GM19467 (cell line): Measurements from ENCODE around the gene ACVR1.
"Not testable (repeated sequence)": the region's sequence is repeated elsewhere in the genome, so short reads cannot be mapped to it uniquely, and the experiment has no call there.

Source experiments
- ATAC-seq: cut with Tn5 transposase; IDR thresholded peaks from one replicate; pipeline ENCODE4 v1.9.1; 2021; ENCODE audit warnings: mild to moderate bottlenecking, moderate library complexity; ENCODE audit not compliant: unreplicated experiment

ACVR1 gene

GRCh38 chr2:157769856-157770255, 106.3 kb downstream of the ACVR1 start:
- no peak for ATAC-seq

DNA sequence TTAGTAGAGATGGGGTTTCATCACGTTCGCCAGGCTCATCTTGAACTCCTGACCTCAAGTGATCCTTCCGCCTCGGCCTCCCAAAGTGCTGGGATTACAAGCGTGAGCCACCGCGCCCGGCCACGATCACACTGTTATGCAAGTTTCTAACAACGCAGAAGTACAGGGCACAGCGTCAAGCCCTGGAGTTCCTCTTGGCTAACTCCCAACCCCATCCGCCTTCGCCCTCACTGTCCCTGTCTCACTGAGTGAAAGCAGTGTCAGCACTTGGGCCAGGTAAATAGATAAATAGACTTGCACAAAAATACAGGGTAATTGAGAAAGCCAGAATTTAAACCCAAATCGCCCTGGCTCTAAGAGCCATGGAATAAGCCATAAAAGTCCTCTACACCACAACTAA, 111.7 kb downstream of the ACVR1 start:
- no peak for ATAC-seq

DNA sequence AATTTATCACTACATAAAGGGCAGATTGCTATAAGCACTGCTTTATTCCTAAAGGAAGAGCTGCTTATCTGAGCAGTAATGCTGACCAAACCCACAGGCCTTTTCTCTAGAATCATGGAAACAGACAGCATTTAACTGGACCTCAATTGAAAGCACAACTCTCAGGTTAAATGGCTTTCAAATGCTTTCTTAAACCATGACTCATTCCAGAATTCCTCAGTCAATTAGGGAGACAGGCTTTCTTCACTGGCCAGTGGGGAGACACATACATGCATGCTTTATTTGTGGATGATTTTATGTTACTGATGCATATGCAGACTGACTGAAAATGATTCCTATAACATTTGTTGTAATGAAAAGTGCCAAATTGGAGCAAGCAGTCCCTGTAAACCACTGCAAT, 114.6 kb downstream of the ACVR1 start:
- no peak for ATAC-seq

DNA sequence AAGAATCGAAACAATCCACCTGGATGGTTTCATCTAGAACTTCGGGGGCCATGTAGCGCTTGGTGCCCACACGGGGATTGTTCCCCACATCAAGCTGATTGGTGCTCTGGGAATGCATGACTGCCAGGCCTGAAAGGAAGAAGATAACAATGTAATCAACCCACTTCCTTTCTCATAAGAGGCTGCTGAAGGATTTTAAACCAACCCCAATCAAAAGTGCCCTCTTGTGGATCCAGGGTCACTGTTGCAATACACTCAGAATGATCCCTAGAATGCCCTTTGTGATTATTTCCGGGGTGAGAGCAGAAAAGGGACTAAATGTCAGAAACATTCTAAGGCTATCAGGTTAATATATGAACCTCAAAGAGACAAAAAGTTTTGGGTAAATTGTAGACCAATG, 115.2 kb downstream of the ACVR1 start:
- no peak for ATAC-seq

DNA sequence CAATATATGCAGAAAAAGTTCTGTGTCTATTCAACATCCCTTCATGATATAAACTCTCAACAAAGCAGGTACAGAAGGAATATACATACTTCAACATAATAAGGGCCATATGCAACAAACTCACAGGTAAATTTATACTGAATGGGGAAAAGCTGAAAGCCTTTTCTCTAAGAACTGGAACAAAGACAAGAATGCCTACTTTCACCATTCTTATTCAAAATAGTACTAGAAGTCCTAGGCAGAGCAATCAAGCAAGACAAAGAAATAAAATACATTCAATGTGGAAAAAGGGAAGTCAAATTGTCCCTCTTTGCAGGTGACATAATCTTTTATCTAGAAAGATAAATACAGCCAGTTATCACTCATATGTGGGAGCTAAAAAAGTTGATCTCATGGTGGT, 116.3 kb downstream of the ACVR1 start:
- ATAC-seq: no peak

DNA sequence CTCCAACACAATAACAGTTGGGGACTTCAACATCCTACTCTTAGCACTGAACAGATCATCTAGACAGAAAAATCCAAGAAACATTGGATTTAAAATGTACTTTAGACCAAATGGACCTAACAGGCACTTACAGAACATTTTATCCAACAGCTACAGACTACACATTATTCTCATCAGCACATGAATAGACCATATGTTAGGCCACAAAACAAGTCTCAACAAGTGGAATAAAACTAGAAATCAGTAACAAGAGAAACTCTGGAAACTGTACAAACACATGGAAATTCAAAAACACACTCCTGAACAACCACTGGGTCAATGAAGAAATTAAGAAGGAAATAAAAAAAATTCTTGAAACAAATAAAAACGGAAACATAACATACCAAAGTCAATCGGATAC, 117.5 kb downstream of the ACVR1 start:
- no peak for ATAC-seq

GRCh38 chr2:157757500-157757899, 118.6 kb downstream of the ACVR1 start:
- no peak for ATAC-seq

DNA sequence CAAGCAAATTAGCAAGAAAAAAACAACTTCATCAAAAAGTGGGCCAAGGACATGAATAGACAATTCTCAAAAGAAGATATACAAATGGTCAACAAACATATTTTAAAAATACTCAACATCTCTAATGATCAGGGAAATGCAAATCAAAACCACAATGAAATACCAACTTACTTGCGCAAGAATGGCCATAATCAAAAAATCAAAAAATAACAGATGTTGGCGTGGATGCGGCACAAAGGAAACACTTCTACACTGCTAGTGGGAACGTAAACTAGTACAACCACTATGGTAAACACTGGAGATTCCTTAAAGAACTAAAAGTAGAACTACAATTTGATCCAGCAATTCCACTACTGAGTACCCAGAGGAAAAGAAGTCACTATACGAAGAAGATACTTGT, 119.7 kb downstream of the ACVR1 start:
- ATAC-seq: not testable (repeated sequence)

DNA sequence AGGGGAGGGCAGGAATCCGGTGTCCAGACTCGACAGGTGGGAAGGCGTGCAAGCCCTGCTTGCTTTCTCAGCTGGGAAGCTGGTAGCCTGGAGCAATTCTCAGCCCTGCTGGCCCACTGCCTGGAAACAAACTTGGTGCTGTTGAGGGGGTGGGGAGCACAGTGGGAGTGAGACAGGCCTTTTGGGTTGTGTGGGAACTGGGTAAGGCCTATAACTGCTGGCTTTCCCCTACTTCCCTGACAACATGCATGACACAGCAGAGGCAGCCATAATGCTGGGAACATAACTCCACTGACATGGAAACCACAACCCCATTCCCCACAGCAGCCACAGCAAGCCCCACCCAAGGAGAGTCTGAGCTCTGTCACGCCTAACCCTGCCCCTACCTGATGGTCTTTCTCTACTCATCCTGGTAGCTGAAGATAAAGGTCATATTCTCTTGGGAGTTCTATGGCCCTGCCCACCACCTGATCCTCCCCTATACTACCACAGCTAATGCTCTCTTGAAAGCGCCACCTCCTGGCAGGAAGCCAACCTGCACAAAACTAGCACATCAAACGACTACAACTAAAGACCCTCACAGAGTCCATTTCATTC, 124.6 kb downstream of the ACVR1 start:
- ATAC-seq: no peak

DNA sequence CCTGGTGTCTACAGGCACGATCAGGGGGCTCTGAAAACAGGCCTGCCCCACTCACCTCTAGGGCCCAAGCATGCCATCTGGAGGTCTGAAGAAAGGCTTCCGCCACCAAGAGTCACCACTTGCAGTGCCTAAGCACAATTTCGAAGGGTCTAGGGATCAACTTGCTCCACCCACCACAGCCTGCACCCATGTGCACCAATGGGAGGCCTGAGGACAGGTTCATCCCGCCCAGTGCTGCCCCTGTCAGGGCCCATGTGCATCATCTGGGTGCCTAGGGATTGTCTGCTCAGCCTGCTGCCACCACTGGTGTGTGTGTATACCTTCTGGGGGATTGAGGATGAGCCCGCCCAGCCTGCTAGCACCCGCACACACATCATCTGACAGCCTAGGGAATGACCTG, 126.4 kb downstream of the ACVR1 start:
- no peak for ATAC-seq

- ATAC-seq: no peak
These were observed 127.6 kb downstream of the ACVR1 start for GRCh38 chr2:157748371-157749142.

DNA sequence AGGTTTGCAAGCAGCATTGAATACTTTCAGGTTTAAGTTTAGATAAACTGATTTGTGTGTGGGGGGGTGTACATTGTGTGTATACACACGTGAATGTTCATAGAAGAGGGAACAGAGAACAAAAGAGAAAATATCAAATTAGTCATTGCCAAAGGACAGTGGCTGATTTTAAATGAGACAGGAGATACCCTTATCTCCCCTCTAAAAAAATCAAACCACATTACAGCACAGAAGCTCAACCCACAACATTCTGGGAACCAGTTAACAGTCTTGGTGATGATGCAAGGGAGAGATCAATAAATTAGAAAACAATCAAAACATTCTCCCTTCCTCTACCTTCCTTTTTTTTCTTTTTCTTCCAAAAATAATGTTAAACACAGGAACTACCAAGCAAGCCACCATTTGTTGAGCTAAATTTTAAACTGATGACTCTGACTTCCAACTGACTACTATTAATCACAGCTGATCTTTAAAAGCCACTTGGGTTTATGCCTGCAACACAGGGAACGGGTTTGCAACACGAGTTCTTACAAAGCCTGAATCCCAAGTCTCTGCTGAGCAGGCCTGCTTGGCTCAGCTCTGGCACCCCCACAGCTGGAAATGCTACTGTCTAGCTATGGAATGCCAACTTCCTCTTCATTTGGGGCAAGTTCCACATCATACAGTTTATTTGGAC, 128.3 kb downstream of the ACVR1 start:
- no peak for ATAC-seq

GRCh38 chr2:157747280-157747679, 128.8 kb downstream of the ACVR1 start:
- ATAC-seq: no peak

- no peak for ATAC-seq
These were observed 129.7 kb downstream of the ACVR1 start for GRCh38 chr2:157746234-157746950.

GRCh38 chr2:157744571-157745076, 131.5 kb downstream of the ACVR1 start:
- no peak for ATAC-seq

- peak; percentile 48 for ATAC-seq
These were observed 133.1 kb downstream of the ACVR1 start for GRCh38 chr2:157743051-157743450.

GRCh38 chr2:157741819-157742484, 134.2 kb downstream of the ACVR1 start:
- ATAC-seq: no peak

- no peak for ATAC-seq
These were observed 138.5 kb downstream of the ACVR1 start for GRCh38 chr2:157737656-157738055.

DNA sequence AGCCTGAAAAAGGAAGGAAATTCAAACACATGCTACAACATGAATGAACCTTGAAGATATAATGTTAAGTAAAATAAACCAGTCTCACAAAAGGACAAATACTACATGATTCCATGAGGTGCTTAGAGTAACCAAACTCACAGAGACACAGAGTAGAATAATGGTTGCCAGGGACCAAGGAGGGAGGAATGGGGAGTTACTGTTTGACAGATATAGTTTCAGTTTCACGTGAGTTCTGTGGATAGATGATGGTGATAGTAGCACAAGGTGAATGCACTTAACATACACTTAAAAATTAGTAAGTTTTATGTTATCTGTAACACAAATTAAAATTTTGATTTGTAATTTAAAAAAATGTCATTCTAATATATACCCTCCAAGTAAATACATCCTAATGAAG, 140.6 kb downstream of the ACVR1 start:
- no peak for ATAC-seq

- no peak for ATAC-seq
These were observed 142.9 kb downstream of the ACVR1 start for GRCh38 chr2:157733263-157733662.

GRCh38 chr2:157732596-157732995, 143.5 kb downstream of the ACVR1 start:
- no peak for ATAC-seq
